ENCODE measurements around the gene STX10. TPM values are rescaled to one million over a fixed set of nuclear protein-coding genes. Genes with fewer than 3 reads are reported as not detected.

STX10 gene
- total RNA-seq, 2 donors from 2014 or later: 33.5 TPM

- H3K27ac Mint-ChIP-seq: peak overlapping the region; percentile 93
- DNase-seq: no peak
Measured at GRCh38 chr19:13117176-13117771, 32.9 kb downstream of the STX10 start.

GRCh38 chr19:13116282-13117175 is 33.6 kb downstream of the STX10 start, which contains the start of gene TRMT1:
TSS of gene TRMT1 (minus strand) at chr19:13116740. CDS start at chr19:13116399, 341 bp downstream.
- H3K36me3 Mint-ChIP-seq (ENCODE audit: low read depth): no peaks in the 10 kb centered on the region
- H3K4me3 Mint-ChIP-seq: peak within 1 kb of the TSS; percentile 98
- no peaks in the 10 kb centered on the region for H3K9me3 ChIP-seq (ENCODE audit: control insufficient read depth, low read length, poor library complexity, severe bottlenecking)
- H3K27me3 Mint-ChIP-seq: no peaks in the 10 kb centered on the region
- ATAC-seq (peak; percentile 69), DNase-seq (peak; percentile 76 to 79 (median 78))
- H3K4me1 Mint-ChIP-seq: peaks cover 30% of the 10 kb centered on the region
- H3K27ac Mint-ChIP-seq: peak within 1 kb of the TSS; percentile 93

More at GRCh38 chr19:13117176-13117771, 32.9 kb downstream of the STX10 start:
- Mint-ChIP-seq H3K4me1 (peaks cover 35% of the 10 kb centered on the region), H3K36me3 (ENCODE audit: low read depth) (no peaks in the 10 kb centered on the region), H3K4me3 (peak overlapping the region; percentile 98), H3K27me3 (no peaks in the 10 kb centered on the region)
- peak; percentile 27 for ATAC-seq
- H3K9me3 ChIP-seq (ENCODE audit: control insufficient read depth, low read length, poor library complexity, severe bottlenecking): no peaks in the 10 kb centered on the region

- ATAC-seq (no peak), DNase-seq (no peak)
- peaks cover 27% of the 10 kb centered on the region for H3K4me1 Mint-ChIP-seq
- no peaks in the 10 kb centered on the region for H3K27me3 Mint-ChIP-seq
- H3K4me3 Mint-ChIP-seq: peak overlapping the region; percentile 98
- H3K36me3 Mint-ChIP-seq (ENCODE audit: low read depth): no peaks in the 10 kb centered on the region
- no peaks in the 10 kb centered on the region for H3K9me3 ChIP-seq (ENCODE audit: control insufficient read depth, low read length, poor library complexity, severe bottlenecking)
- H3K27ac Mint-ChIP-seq: peak overlapping the region; percentile 93
Measured at GRCh38 chr19:13115936-13116281, 34.3 kb downstream of the STX10 start.

GRCh38 chr19:13112555-13112954 is 37.6 kb downstream of the STX10 start:
- Mint-ChIP-seq H3K36me3 (ENCODE audit: low read depth) (no peaks in the 10 kb centered on the region), H3K27ac (no peak overlapping the region), H3K4me1 (peaks cover 12% of the 10 kb centered on the region), H3K4me3 (no peak overlapping the region), H3K27me3 (no peaks in the 10 kb centered on the region)
- no peak for ATAC-seq
- DNase-seq: no peak
- H3K9me3 ChIP-seq (ENCODE audit: control insufficient read depth, low read length, poor library complexity, severe bottlenecking): no peaks in the 10 kb centered on the region

GRCh38 chr19:13110099-13110610 is 40.0 kb downstream of the STX10 start:
- Mint-ChIP-seq H3K4me3 (no peak overlapping the region), H3K36me3 (ENCODE audit: low read depth) (no peaks in the 10 kb centered on the region), H3K4me1 (no peaks in the 10 kb centered on the region), H3K27me3 (no peaks in the 10 kb centered on the region), H3K27ac (no peak overlapping the region)
- DNase-seq (no peak), ATAC-seq (no peak)
- H3K9me3 ChIP-seq (ENCODE audit: control insufficient read depth, low read length, poor library complexity, severe bottlenecking): no peaks in the 10 kb centered on the region

- DNase-seq (no peak), ATAC-seq (no peak)
- H3K9me3 ChIP-seq (ENCODE audit: control insufficient read depth, low read length, poor library complexity, severe bottlenecking): no peaks in the 10 kb centered on the region
- no peaks in the 10 kb centered on the region for H3K36me3 Mint-ChIP-seq (ENCODE audit: low read depth)
- H3K27ac Mint-ChIP-seq: no peak overlapping the region
- no peaks in the 10 kb centered on the region for H3K27me3 Mint-ChIP-seq
- peaks cover 3% of the 10 kb centered on the region for H3K4me1 Mint-ChIP-seq
- no peak overlapping the region for H3K4me3 Mint-ChIP-seq
Measured at GRCh38 chr19:13109361-13110098, 40.6 kb downstream of the STX10 start.

GRCh38 chr19:13104848-13105711 is 45.1 kb downstream of the STX10 start:
- H3K27ac Mint-ChIP-seq: peak overlapping the region; percentile 60
- H3K4me1 Mint-ChIP-seq: peaks cover 19% of the 10 kb centered on the region
- peak overlapping the region; percentile 92 for H3K4me3 Mint-ChIP-seq
- peak; percentile 49 for ATAC-seq
- H3K36me3 Mint-ChIP-seq (ENCODE audit: low read depth): no peaks in the 10 kb centered on the region
- no peaks in the 10 kb centered on the region for H3K27me3 Mint-ChIP-seq
- H3K9me3 ChIP-seq (ENCODE audit: control insufficient read depth, low read length, poor library complexity, severe bottlenecking): no peaks in the 10 kb centered on the region
- DNase-seq: no peak

GRCh38 chr19:13104360-13104847 is 45.8 kb downstream of the STX10 start:
- ATAC-seq (peak; percentile 64), DNase-seq (peak; percentile 48 to 62 (median 60))
- H3K9me3 ChIP-seq (ENCODE audit: control insufficient read depth, low read length, poor library complexity, severe bottlenecking): no peaks in the 10 kb centered on the region
- peak overlapping the region; percentile 60 for H3K27ac Mint-ChIP-seq
- H3K4me3 Mint-ChIP-seq: peak overlapping the region; percentile 92
- no peaks in the 10 kb centered on the region for H3K36me3 Mint-ChIP-seq (ENCODE audit: low read depth)
- no peaks in the 10 kb centered on the region for H3K27me3 Mint-ChIP-seq
- H3K4me1 Mint-ChIP-seq: peaks cover 22% of the 10 kb centered on the region

- no peaks in the 10 kb centered on the region for H3K9me3 ChIP-seq (ENCODE audit: control insufficient read depth, low read length, poor library complexity, severe bottlenecking)
- ATAC-seq (no peak), DNase-seq (no peak)
- Mint-ChIP-seq H3K4me3 (peak overlapping the region; percentile 92), H3K27me3 (no peaks in the 10 kb centered on the region), H3K27ac (peak overlapping the region; percentile 60), H3K4me1 (peaks cover 22% of the 10 kb centered on the region), H3K36me3 (ENCODE audit: low read depth) (no peaks in the 10 kb centered on the region)
Measured at GRCh38 chr19:13103581-13104359, 46.4 kb downstream of the STX10 start.

GRCh38 chr19:13102666-13103580 is 47.3 kb downstream of the STX10 start, which contains the start of gene LYL1:
TSS of gene LYL1 (minus strand) at chr19:13102858. CDS start at chr19:13101171, 1,687 bp downstream.
- Mint-ChIP-seq H3K27ac (peak within 1 kb of the TSS; percentile 78), H3K4me1 (peaks cover 29% of the 10 kb centered on the region), H3K4me3 (peak within 1 kb of the TSS; percentile 86), H3K27me3 (no peaks in the 10 kb centered on the region), H3K36me3 (ENCODE audit: low read depth) (no peaks in the 10 kb centered on the region)
- no peaks in the 10 kb centered on the region for H3K9me3 ChIP-seq (ENCODE audit: control insufficient read depth, low read length, poor library complexity, severe bottlenecking)
- DNase-seq (peak in 1 of 3 donors; percentile 36), ATAC-seq (peak; percentile 16)

GRCh38 chr19:13102416-13102665 is 47.8 kb downstream of the STX10 start:
- DNase-seq (no peak), ATAC-seq (no peak)
- H3K27me3 Mint-ChIP-seq: no peaks in the 10 kb centered on the region
- H3K27ac Mint-ChIP-seq: peak overlapping the region; percentile 78
- no peaks in the 10 kb centered on the region for H3K36me3 Mint-ChIP-seq (ENCODE audit: low read depth)
- peak overlapping the region; percentile 86 for H3K4me3 Mint-ChIP-seq
- H3K4me1 Mint-ChIP-seq: peaks cover 30% of the 10 kb centered on the region
- no peaks in the 10 kb centered on the region for H3K9me3 ChIP-seq (ENCODE audit: control insufficient read depth, low read length, poor library complexity, severe bottlenecking)

All from T-helper 17 cell (primary cell).